ENCODE measurements around the gene CALY. TPM values are rescaled to one million over a fixed set of nuclear protein-coding genes. Genes with fewer than 3 reads are reported as not detected.
"Not testable (repeated sequence)": the region's sequence is repeated elsewhere in the genome, so short reads cannot be mapped to it uniquely, and the experiment has no call there.

Gene CALY
- total and polyA plus RNA-seq, 12 donors: 0.55 to 30.7 (median 12.4) TPM; not detected in 4

DNA sequence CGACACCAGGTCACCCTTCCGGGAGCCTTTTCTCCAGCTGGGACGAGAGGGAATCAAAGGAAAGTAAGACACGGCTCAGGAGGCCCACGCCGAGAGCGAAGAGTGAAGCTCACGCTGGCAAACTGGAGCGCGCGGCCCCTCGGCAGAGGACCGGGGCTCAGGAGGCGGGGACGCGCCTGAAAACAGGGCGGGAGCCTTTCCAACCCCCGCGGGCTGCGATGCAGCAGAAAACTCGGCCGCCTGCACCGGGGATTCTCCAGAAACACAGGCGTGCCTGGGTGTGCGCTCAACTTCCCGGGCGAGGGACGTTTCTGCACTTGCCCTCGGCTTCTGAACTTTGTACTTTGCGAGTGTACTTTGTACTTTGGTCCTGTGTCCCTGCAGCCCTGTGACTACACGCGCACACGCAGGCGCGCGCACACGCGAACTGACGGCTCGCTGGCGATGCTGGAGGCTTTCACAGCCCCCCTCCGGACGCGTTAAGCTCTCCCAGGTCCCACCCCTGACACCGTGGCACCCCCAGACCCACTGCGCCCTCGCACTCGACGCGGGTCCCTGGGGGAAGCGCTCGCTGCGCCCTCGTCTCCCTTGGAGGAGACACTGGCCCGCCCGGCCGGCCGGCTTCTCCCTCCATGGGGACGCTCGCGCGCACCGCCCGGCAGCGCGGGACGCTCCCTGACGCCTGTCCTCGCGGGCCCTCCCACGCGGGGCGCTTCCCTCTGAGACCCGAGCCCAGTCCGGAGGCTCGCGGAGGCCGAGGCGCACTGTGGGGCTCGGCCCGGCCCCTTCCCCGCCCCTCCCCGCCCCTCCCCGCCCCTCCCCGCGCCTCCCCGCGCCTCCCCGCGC lies 41.8 kb upstream of the CALY start:
- peak; percentile 63 to 75 (median 71) for DNase-seq
- Histone ChIP-seq H3K27me3 (no peaks in the 10 kb centered on the region), H3K36me3 (replicated peaks in 1 of 2) (no peaks in the 10 kb centered on the region), H3K9me3 (replicated peaks in 1 of 3) (no peaks in the 10 kb centered on the region), H3K4me1 (replicated peaks in 1 of 2) (peaks cover 15 to 20% of the 10 kb centered on the region in 2 donors), H3K27ac (peak overlapping the region in 4 of 5 donors; percentile 15 to 82 (median 56)), H3K4me3 (peak overlapping the region in 2 of 4 donors; percentile 58 to 91)
- WGBS, 4 donors: 0 to 1% (median 0%) methylated on average over 2 to 81 of the region's 90 CpGs
- intact Hi-C loops (cut with DNase I): no loop called here
- TF ChIP-seq, protein P1, sequence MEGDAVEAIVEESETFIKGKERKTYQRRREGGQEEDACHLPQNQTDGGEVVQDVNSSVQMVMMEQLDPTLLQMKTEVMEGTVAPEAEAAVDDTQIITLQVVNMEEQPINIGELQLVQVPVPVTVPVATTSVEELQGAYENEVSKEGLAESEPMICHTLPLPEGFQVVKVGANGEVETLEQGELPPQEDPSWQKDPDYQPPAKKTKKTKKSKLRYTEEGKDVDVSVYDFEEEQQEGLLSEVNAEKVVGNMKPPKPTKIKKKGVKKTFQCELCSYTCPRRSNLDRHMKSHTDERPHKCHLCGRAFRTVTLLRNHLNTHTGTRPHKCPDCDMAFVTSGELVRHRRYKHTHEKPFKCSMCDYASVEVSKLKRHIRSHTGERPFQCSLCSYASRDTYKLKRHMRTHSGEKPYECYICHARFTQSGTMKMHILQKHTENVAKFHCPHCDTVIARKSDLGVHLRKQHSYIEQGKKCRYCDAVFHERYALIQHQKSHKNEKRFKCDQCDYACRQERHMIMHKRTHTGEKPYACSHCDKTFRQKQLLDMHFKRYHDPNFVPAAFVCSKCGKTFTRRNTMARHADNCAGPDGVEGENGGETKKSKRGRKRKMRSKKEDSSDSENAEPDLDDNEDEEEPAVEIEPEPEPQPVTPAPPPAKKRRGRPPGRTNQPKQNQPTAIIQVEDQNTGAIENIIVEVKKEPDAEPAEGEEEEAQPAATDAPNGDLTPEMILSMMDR (IDR thresholded peaks at IDR 0.05): no peak
- TF ChIP-seq POLR2A (IDR thresholded peaks at IDR 0.05): peak; percentile 10 to 36

DNA sequence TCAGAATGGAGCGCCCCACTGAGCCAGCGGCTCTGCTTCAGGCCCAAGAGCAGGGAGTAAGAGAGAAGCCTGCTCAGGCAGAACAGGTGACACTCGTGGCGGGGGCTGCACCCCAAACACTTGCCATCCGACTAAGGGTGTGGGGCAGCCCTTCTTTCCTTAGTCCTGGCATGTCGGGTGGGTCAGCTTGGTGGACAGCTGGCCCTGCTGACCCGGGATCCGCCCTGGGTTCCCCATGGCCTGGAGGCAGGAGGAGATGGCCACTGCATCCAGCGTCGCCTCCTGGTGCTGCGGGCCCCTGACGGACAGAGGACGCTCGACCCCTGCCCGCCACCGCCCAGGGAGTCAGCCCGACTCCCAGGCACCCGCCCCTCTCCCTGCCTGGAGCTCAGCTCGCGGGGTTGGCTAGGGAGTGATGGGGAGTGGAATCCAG lies 41.1 kb upstream of the CALY start:
- Histone ChIP-seq H3K4me3 (peak overlapping the region in 2 of 4 donors; percentile 58 to 91), H3K9me3 (replicated peaks in 1 of 3) (no peaks in the 10 kb centered on the region), H3K27ac (peak overlapping the region in 3 of 5 donors; percentile 55 to 82 (median 58)), H3K4me1 (replicated peaks in 1 of 2) (peaks cover 15 to 20% of the 10 kb centered on the region in 2 donors), H3K36me3 (replicated peaks in 1 of 2) (no peaks in the 10 kb centered on the region), H3K27me3 (no peaks in the 10 kb centered on the region)
- no peak for TF ChIP-seq POLR2A (IDR thresholded peaks at IDR 0.05)
- TF ChIP-seq, protein P1 (IDR thresholded peaks at IDR 0.05): no peak
- no peak for DNase-seq
- intact Hi-C loops (cut with DNase I): no loop called here
- 25 to 57% (median 28%) methylated on average over 5 to 20 of the region's 20 CpGs; no CpG with 5 or more reads in 1 of the 4 donors for WGBS, 4 donors

DNA sequence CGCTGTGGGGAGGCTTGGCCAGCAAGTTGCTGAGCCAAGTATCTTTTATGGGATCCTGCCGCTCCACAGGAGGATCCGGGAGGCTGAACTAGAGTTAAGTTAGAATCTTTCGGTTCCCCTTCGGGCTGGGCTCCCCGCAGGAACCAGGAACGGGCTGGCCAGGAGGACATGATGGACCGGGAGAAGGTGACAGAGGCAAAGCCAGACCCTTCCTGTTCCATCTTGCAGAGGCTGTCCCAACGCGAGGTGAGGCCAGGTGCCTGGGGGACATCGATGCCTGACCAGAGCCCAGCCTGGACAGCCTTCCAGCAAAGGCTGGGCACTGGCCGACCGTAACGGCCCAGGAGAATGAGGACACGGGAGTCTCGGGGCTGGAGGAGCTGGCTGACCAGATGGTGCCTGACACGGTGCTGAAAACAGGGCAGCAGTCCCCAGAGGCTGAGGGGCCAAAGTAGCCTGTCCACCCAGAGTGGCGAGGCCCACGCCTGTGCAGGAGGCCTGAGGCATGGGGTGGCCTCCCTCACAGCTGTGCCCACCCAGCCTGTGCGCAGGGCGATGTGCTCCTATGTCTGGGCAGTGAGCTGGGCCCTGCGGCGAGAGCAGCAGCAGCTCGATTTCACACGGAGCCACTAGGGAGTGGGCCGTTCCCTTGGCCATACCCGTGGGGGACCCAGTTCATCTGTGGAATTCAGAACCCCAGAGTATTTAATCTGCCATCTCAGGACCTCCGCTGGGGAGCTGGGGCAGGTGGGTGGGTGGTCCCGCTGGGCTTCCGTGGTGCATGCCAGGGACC lies 40.5 kb upstream of the CALY start:
- Histone ChIP-seq H3K36me3 (replicated peaks in 1 of 2) (no peaks in the 10 kb centered on the region), H3K4me1 (replicated peaks in 1 of 2) (peaks cover 15 to 22% of the 10 kb centered on the region in 2 donors), H3K27me3 (no peaks in the 10 kb centered on the region), H3K4me3 (no peak overlapping the region), H3K27ac (no peak overlapping the region), H3K9me3 (replicated peaks in 1 of 3) (no peaks in the 10 kb centered on the region)
- intact Hi-C loops (cut with DNase I): no loop called here
- no peak for DNase-seq
- WGBS, 4 donors: 86 to 92% (median 88%) methylated on average over 14 to 30 of the region's 30 CpGs
- TF ChIP-seq, protein P1 (IDR thresholded peaks at IDR 0.05): no peak
- no peak for TF ChIP-seq POLR2A (IDR thresholded peaks at IDR 0.05)

DNA sequence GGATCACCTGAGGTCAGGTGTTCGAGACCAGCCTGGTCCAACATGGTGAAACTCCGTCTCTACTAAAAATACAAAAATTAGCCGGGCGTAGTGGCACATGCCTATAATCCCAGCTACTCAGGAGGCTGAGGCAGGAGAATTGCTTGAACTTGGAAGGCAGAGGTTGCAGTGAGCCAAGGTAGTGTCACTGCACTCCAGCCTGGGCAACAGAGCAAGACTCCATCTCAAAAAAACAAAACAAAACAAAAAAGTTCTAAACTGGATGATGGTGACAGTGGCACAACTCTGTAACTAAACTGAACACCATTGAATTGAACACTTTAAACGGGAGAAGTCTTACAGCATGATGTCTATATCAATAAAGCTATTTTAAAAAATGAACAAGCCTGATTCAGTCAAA lies 39.5 kb upstream of the CALY start:
- DNase-seq; H3K27me3 ChIP-seq; H3K27ac ChIP-seq; H3K36me3 ChIP-seq (replicated peaks in 1 of 2); H3K9me3 ChIP-seq (replicated peaks in 1 of 3); intact Hi-C loops (cut with DNase I); H3K4me3 ChIP-seq: not testable (repeated sequence)
- H3K4me1 ChIP-seq (replicated peaks in 1 of 2): peaks cover 15 to 25% of the 10 kb centered on the region in 2 donors
- 79 to 92% (median 85%) methylated on average over 5 of the region's 5 CpGs for WGBS, 4 donors
